GM12878 (cell line): Measurements from ENCODE around the gene DLK1.

Experiments
- CTCF ChIP-seq, 3 experiments: IDR thresholded peaks in 2 of 3; conservative IDR thresholded peaks in 1 of 3; 2 replicates each; pipeline ENCODE4 v1.5.1; 2011; ENCODE audit warnings: low read depth in 3 of 3, low read length in 3 of 3, mild to moderate bottlenecking in 3 of 3, control low read depth in 2 of 3, moderate library complexity in 2 of 3, inconsistent platforms in 1 of 3, mixed read lengths in 1 of 3; ENCODE audit not compliant: control insufficient read depth in 2 of 3, insufficient read depth in 1 of 3; ENCODE audit errors: extremely low read depth in 1 of 3
- TF ChIP-seq, protein P1 (sequence below): IDR thresholded peaks from 2 replicates; pipeline ENCODE4 v1.6.1; 2011; ENCODE audit warnings: mild to moderate bottlenecking, low read depth, low read length, moderate library complexity; ENCODE audit not compliant: insufficient replicate concordance
- TF ChIP-seq, protein P2 (sequence below): fragments of 450-650 bp; IDR thresholded peaks from 2 replicates; pipeline ENCODE4 v1.6.1; 2017; ENCODE audit warnings: mild to moderate bottlenecking
- TF ChIP-seq, protein P3 (sequence below): IDR thresholded peaks from 2 replicates; pipeline ENCODE4 v1.6.1; 2011; ENCODE audit warnings: low read depth, low read length, improper control_type of control experiment, borderline replicate concordance

DNA sequence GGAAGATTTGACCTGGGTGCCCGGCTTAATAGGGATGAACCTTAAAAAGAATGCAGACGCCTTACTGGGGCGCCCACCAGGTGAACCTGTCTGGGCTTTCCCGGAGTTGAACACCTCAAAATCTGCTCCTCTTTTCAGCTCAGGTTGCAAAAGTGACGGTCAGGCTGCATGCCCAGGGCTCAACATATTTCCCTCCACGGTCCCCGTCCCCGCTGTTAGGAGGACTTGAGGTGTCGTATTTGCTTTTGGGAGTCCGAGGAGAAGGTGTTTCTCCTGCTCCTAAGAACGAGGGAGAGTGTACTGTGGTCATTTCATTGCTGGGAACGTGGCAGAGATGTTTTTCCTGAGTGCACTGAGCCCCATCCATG is 1.2 kb downstream of the DLK1 start:
- TF ChIP-seq, protein P1, sequence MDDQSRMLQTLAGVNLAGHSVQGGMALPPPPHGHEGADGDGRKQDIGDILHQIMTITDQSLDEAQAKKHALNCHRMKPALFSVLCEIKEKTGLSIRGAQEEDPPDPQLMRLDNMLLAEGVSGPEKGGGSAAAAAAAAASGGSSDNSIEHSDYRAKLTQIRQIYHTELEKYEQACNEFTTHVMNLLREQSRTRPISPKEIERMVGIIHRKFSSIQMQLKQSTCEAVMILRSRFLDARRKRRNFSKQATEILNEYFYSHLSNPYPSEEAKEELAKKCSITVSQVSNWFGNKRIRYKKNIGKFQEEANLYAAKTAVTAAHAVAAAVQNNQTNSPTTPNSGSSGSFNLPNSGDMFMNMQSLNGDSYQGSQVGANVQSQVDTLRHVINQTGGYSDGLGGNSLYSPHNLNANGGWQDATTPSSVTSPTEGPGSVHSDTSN = no peak
- TF ChIP-seq, protein P2, sequence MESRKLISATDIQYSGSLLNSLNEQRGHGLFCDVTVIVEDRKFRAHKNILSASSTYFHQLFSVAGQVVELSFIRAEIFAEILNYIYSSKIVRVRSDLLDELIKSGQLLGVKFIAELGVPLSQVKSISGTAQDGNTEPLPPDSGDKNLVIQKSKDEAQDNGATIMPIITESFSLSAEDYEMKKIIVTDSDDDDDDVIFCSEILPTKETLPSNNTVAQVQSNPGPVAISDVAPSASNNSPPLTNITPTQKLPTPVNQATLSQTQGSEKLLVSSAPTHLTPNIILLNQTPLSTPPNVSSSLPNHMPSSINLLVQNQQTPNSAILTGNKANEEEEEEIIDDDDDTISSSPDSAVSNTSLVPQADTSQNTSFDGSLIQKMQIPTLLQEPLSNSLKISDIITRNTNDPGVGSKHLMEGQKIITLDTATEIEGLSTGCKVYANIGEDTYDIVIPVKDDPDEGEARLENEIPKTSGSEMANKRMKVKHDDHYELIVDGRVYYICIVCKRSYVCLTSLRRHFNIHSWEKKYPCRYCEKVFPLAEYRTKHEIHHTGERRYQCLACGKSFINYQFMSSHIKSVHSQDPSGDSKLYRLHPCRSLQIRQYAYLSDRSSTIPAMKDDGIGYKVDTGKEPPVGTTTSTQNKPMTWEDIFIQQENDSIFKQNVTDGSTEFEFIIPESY = no peak
- no peak for TF ChIP-seq CTCF (IDR thresholded peaks at IDR 0.05 in 2 of 3, conservative IDR thresholded peaks at IDR 0.05 in 1 of 3; ENCODE audit: control insufficient read depth in 2 of 3, extremely low read depth in 1 of 3, insufficient read depth in 1 of 3, low read depth in 3 of 3, low read length in 3 of 3)
- TF ChIP-seq, protein P3, sequence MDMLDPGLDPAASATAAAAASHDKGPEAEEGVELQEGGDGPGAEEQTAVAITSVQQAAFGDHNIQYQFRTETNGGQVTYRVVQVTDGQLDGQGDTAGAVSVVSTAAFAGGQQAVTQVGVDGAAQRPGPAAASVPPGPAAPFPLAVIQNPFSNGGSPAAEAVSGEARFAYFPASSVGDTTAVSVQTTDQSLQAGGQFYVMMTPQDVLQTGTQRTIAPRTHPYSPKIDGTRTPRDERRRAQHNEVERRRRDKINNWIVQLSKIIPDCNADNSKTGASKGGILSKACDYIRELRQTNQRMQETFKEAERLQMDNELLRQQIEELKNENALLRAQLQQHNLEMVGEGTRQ = no peak
